Suprapubic skin (tissue), 4 donors: ENCODE data around the gene WHRN. TPM values are rescaled to one million over a fixed set of nuclear protein-coding genes. Genes with fewer than 3 reads are reported as not detected.

Experiments
- DNase-seq, 2 donors: peaks; one replicate each; pipeline ENCODE4 v3.0.0-alpha.2; 2019; ENCODE audit warnings: low spot score in 2 of 2
- H3K27ac ChIP-seq: fragments of 200-600 bp; sonication (generic); one replicate; pipeline ENCODE4 v1.5.1; 2019
- H3K27me3 ChIP-seq: fragments of 200-600 bp; sonication (generic); one replicate; pipeline ENCODE4 v1.5.1; 2019
- H3K36me3 ChIP-seq: fragments of 200-600 bp; sonication (generic); one replicate; pipeline ENCODE4 v1.5.1; 2019
- H3K4me1 ChIP-seq: fragments of 200-600 bp; sonication (generic); one replicate; pipeline ENCODE4 v1.5.1; 2019
- H3K4me3 ChIP-seq: fragments of 200-600 bp; sonication (generic); one replicate; pipeline ENCODE4 v1.5.1; 2019; ENCODE audit warnings: mild to moderate bottlenecking
- H3K9me3 ChIP-seq: fragments of 200-600 bp; sonication (generic); one replicate; pipeline ENCODE4 v1.5.1; 2019
- EP300 ChIP-seq: sonication (generic); formaldehyde crosslinking; IDR thresholded peaks from one replicate; pipeline ENCODE4 v1.6.1; 2017; ENCODE audit warnings: antibody characterized with exemption
- POLR2A ChIP-seq, 2 donors: fragments of 450-650 bp; IDR thresholded peaks; one replicate each; pipeline ENCODE4 v1.6.1; 2017; ENCODE audit warnings: antibody characterized with exemption in 2 of 2, mild to moderate bottlenecking in 2 of 2, moderate library complexity in 2 of 2
- POLR2AphosphoS5 ChIP-seq, 3 donors: sonication (generic); formaldehyde crosslinking; IDR thresholded peaks; one replicate each; pipeline ENCODE4 v1.6.1; 2017; ENCODE audit warnings: antibody characterized with exemption in 3 of 3
- WGBS: methylation state at CpG from one replicate; pipeline ENCODE4 v1.1.5; 2018; 5-methylcytosine and 5-hydroxymethylcytosine counted together
- total RNA-seq, 4 donors: library from RNA; depleted of rRNA; stranded (reverse); fragments of >200 nt; gene quantifications; one replicate each; pipeline ENCODE4 v1.1.0, GENCODE V29; 2016
- TF ChIP-seq, protein P1 (sequence below), 2 donors: fragments of 200-600 bp in 1 of 2; fragments of 450-650 bp in 1 of 2; sonication (generic) in 1 of 2; IDR thresholded peaks; one replicate each; pipeline ENCODE4 v1.5.1; 2016 to 2019; ENCODE audit warnings: antibody characterized with exemption in 2 of 2, mild to moderate bottlenecking in 1 of 2, moderate library complexity in 1 of 2

Gene WHRN
- total RNA-seq, 4 donors from 2014 or later = 7.7 to 25.9 (median 14.8) TPM

DNA sequence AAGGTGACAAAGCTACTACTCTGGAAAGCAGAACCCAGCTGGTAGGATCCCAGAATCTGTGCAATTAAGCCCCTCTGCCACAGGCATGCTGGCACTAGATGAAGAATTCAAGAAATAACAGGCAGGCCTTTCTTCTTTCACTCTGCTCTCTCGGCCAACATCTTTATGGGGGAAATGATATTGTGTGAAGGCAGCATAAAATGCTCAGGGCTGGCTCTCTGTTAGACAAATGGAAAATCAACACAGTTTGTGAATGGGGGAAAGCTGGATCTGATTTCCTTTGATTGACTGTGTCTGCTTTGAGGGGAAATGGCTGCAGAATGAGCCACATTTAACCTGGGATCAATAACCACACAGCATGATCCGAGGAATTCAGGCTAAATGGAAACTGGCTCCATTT, 88.4 kb downstream of the WHRN start:
- 77% methylated on average over 2 of the region's 2 CpGs for WGBS
- H3K9me3 ChIP-seq = no peaks in the 10 kb centered on the region
- no peaks in the 10 kb centered on the region for H3K27me3 ChIP-seq
- H3K36me3 ChIP-seq = peaks cover 4% of the 10 kb centered on the region
- H3K4me1 ChIP-seq = no peaks in the 10 kb centered on the region
- no peak for DNase-seq
- H3K27ac ChIP-seq = no peak overlapping the region
- TF ChIP-seq POLR2AphosphoS5 (IDR thresholded peaks at IDR 0.05) = no peak
- H3K4me3 ChIP-seq = no peak overlapping the region

DNA sequence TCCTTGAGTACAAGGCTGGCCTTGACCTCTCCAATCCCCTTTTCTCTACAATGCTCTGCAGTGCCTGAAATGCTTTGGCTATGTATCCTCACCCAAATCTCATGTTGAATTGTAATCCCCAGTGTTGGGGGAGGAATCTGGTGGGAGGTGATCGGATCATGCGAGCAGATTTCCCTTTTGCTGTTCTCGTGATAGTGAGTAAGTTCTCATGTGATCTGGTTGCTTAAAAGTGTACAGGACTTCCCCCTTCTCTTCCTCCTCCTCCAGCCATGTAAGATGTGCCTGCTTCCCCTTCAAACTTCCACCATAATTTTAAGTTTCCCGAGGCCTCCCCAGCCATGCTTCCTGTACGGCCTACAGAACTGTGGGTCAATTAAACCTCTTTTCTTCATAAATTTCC, 89.0 kb downstream of the WHRN start:
- Histone ChIP-seq H3K4me3 (no peak overlapping the region), H3K9me3 (no peaks in the 10 kb centered on the region), H3K4me1 (peaks cover under 1% of the 10 kb centered on the region), H3K27me3 (no peaks in the 10 kb centered on the region), H3K36me3 (peaks cover 4% of the 10 kb centered on the region), H3K27ac (no peak overlapping the region)
- 74% methylated on average over 5 of the region's 5 CpGs for WGBS
- TF ChIP-seq POLR2AphosphoS5 (IDR thresholded peaks at IDR 0.05) (no peak), EP300 (no peak), POLR2A (IDR thresholded peaks at IDR 0.05) (no peak)
- TF ChIP-seq, protein P1, sequence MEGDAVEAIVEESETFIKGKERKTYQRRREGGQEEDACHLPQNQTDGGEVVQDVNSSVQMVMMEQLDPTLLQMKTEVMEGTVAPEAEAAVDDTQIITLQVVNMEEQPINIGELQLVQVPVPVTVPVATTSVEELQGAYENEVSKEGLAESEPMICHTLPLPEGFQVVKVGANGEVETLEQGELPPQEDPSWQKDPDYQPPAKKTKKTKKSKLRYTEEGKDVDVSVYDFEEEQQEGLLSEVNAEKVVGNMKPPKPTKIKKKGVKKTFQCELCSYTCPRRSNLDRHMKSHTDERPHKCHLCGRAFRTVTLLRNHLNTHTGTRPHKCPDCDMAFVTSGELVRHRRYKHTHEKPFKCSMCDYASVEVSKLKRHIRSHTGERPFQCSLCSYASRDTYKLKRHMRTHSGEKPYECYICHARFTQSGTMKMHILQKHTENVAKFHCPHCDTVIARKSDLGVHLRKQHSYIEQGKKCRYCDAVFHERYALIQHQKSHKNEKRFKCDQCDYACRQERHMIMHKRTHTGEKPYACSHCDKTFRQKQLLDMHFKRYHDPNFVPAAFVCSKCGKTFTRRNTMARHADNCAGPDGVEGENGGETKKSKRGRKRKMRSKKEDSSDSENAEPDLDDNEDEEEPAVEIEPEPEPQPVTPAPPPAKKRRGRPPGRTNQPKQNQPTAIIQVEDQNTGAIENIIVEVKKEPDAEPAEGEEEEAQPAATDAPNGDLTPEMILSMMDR (IDR thresholded peaks at IDR 0.05) = no peak
- DNase-seq = no peak

DNA sequence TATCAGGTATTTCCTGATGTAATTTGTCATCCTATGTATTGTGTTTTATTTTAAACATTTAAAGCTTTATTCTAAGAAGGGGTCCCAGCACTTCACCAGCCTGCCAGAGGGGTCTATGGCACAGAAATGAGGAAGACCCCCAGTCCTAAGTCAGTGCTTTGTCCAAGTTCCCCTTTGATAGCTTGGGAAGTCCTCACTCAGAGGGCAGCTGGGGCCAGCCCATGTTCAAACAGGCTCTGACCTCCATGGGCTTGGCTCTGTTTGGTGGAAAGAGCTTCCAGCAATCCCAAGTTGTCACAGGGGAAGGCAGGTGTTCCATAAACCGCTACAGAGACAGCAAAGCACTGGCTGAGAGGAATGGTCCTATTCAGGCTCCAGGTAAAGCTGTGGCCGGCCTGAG, 90.9 kb downstream of the WHRN start:
- DNase-seq = no peak
- WGBS = 100% methylated on average over 2 of the region's 2 CpGs
- no peak overlapping the region for H3K4me3 ChIP-seq
- TF ChIP-seq EP300 (no peak), POLR2A (IDR thresholded peaks at IDR 0.05) (no peak), POLR2AphosphoS5 (IDR thresholded peaks at IDR 0.05) (no peak)
- TF ChIP-seq, protein P1 (IDR thresholded peaks at IDR 0.05) = no peak
- peaks cover 5% of the 10 kb centered on the region for H3K4me1 ChIP-seq
- H3K27me3 ChIP-seq = no peaks in the 10 kb centered on the region
- H3K9me3 ChIP-seq = no peaks in the 10 kb centered on the region
- no peak overlapping the region for H3K27ac ChIP-seq
- peaks cover 4% of the 10 kb centered on the region for H3K36me3 ChIP-seq

DNA sequence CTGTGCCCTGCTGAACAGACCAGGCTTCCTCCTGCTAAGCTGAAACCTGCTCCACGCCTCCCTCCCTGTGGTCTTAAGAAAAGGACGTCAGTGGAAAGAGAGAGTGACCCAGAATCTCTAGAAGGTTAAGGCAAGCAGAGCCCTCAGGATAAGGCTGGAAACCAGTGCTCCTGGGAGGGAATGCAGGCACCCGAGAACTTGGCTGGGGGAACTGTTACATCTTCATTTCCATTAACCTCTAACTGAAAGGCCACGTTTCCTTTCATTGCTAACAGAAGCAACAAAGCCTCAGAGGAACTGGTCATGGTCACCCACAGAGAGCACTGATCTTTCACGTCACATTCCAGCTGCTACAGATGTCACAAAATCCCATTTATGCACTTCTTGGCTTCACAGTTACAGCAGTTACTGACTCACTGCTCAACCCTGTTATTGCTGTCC, 91.4 kb downstream of the WHRN start:
- no peak overlapping the region for H3K4me3 ChIP-seq
- H3K27me3 ChIP-seq = no peaks in the 10 kb centered on the region
- no peak for TF ChIP-seq EP300
- TF ChIP-seq POLR2A (IDR thresholded peaks at IDR 0.05) = no peak
- no peak for TF ChIP-seq POLR2AphosphoS5 (IDR thresholded peaks at IDR 0.05)
- TF ChIP-seq, protein P1 (IDR thresholded peaks at IDR 0.05) = no peak
- DNase-seq = no peak
- 69% methylated on average over 5 of the region's 5 CpGs for WGBS
- H3K9me3 ChIP-seq = no peaks in the 10 kb centered on the region
- peaks cover 4% of the 10 kb centered on the region for H3K36me3 ChIP-seq
- no peak overlapping the region for H3K27ac ChIP-seq
- H3K4me1 ChIP-seq = peaks cover 5% of the 10 kb centered on the region

- Histone ChIP-seq H3K27me3 (no peaks in the 10 kb centered on the region), H3K4me3 (no peak overlapping the region), H3K36me3 (no peaks in the 10 kb centered on the region), H3K9me3 (no peaks in the 10 kb centered on the region), H3K27ac (no peak overlapping the region), H3K4me1 (peaks cover 5% of the 10 kb centered on the region)
- DNase-seq = no peak
- TF ChIP-seq, protein P1 (IDR thresholded peaks at IDR 0.05) = no peak
- no peak for TF ChIP-seq POLR2AphosphoS5 (IDR thresholded peaks at IDR 0.05)
- no peak for TF ChIP-seq EP300
- TF ChIP-seq POLR2A (IDR thresholded peaks at IDR 0.05) = no peak
- 96% methylated on average over 7 of the region's 12 CpGs for WGBS
Measured at GRCh38 chr9:114412048-114412683, 93.1 kb downstream of the WHRN start.

GRCh38 chr9:114411452-114411851, 93.8 kb downstream of the WHRN start:
- no peak for TF ChIP-seq POLR2A (IDR thresholded peaks at IDR 0.05)
- no peak for TF ChIP-seq EP300
- TF ChIP-seq, protein P1 (IDR thresholded peaks at IDR 0.05) = no peak
- no peak for TF ChIP-seq POLR2AphosphoS5 (IDR thresholded peaks at IDR 0.05)
- Histone ChIP-seq H3K36me3 (no peaks in the 10 kb centered on the region), H3K4me1 (peaks cover 5% of the 10 kb centered on the region), H3K27me3 (no peaks in the 10 kb centered on the region), H3K9me3 (no peaks in the 10 kb centered on the region), H3K27ac (no peak overlapping the region), H3K4me3 (no peak overlapping the region)
- DNase-seq = no peak
- WGBS = 90% methylated on average over 5 of the region's 6 CpGs
